GM12872 (cell line): Measurements from ENCODE around the gene ZNF480.

Experiments
- TF ChIP-seq, protein P1 (sequence below): IDR thresholded peaks from 3 replicates; pipeline ENCODE4 v1.5.1; 2011; ENCODE audit warnings: low read depth, mild to moderate bottlenecking, low read length, moderate library complexity; ENCODE audit not compliant: insufficient read depth

The ZNF480 gene

GRCh38 chr19:52274191-52274590 lies 22.8 kb upstream of the ZNF480 start:
- TF ChIP-seq, protein P1, sequence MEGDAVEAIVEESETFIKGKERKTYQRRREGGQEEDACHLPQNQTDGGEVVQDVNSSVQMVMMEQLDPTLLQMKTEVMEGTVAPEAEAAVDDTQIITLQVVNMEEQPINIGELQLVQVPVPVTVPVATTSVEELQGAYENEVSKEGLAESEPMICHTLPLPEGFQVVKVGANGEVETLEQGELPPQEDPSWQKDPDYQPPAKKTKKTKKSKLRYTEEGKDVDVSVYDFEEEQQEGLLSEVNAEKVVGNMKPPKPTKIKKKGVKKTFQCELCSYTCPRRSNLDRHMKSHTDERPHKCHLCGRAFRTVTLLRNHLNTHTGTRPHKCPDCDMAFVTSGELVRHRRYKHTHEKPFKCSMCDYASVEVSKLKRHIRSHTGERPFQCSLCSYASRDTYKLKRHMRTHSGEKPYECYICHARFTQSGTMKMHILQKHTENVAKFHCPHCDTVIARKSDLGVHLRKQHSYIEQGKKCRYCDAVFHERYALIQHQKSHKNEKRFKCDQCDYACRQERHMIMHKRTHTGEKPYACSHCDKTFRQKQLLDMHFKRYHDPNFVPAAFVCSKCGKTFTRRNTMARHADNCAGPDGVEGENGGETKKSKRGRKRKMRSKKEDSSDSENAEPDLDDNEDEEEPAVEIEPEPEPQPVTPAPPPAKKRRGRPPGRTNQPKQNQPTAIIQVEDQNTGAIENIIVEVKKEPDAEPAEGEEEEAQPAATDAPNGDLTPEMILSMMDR, result no peak

DNA sequence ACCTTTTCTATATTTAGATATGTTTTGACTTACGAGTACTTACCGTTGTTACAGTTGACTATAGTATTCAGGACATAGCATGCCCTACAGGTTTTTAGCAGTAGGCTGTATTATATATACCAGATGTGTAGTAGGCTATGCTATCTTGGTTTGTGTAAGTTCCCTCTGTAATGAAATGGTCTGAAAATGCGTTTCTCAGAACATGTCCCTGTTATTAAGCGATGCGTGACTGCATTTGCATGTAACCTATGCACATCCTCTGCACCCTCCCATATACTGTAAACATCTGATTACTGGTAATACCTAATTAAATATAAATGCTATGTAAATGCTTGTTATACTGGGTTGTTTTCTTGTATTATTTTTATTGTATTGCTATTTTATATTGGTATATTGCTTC lies 21.0 kb upstream of the ZNF480 start:
- TF ChIP-seq, protein P1, result no peak

GRCh38 chr19:52277471-52277870 lies 19.5 kb upstream of the ZNF480 start:
- TF ChIP-seq, protein P1, result no peak

- TF ChIP-seq, protein P1, result no peak
Measured at GRCh38 chr19:52286256-52286655, 10.7 kb upstream of the ZNF480 start.

DNA sequence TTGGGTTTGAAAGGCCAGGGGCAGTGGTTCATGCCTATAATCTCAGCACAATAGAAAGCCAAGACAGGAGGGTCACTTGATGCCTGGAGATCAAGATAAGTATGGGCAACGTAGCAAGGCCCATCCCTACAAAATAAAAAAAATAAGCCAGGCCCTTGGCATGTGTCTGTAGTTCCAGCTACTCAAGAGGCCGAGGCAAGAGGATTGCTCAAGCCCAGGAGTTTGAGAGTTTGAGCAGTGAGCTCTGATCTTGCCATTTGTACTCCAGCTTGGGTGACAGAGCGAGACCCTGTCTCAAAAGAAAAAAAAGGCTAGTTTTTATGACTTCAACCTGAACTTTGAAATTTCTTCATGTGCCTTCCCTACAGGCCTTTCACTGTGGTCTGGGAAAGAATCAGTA lies 5.2 kb upstream of the ZNF480 start:
- TF ChIP-seq, protein P1, result no peak

DNA sequence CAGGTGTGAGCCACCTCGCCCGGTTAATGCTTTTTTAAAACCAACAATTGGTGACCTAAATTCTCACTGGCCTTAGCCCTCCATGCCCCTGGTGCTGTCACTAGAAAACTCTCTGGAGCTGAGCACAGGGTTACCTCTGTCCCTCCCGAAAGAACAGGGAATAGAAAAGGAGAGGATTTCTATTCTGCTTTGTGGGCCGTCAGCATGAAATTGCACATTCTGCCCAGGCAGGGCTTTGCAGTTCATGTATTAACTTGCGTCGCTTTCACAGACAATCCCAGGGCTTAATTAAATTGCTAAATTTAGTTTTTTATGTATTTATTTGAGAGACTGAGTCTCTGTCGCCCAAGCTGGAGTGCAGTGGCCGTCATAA lies 583 bp upstream of the ZNF480 start:
- TF ChIP-seq, protein P1, result no peak

DNA sequence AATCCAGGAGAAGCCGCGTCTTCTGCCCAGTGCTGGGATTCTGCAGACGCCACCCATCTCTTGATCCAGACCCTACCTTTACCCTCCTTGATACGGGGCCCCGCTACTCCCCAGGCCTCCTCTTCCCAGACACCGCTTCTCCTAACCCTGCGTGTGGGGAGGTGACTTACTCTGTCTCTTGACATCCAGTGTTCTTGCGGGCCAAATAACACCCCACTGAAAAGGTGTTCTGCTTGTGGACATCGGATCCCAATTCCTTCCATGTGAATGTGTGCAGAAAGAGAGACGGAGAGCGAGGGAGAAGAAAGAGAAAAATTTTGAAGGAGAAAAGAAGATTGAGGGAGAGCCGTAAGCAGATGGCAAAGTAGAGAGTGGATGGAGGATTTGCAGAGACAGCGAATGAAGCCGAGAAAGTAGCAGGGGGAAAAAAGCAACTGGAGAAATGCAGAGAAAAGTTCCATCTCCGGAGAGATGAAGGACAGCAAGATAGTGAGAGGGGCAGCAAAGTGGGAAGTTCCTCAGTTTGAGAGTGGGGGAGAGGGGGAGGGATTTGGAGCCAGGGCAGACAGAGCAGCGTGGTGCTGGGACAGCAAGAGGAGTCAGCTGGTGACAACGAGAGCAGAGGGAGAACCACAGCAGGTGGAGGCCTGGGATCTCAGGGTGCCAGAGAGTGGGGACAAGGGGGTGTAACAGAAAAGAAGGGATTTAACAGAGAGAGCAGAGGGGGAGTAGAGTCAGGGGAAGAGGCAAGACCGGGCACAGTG lies 814 bp downstream of the ZNF480 start:
- TF ChIP-seq, protein P1, result no peak

GRCh38 chr19:52307275-52307674 lies 10.3 kb downstream of the ZNF480 start:
- TF ChIP-seq, protein P1, result no peak
